GM12875 (cell line): ENCODE measurements around the gene C1orf226.
"Not testable (repeated sequence)": the region's sequence is repeated elsewhere in the genome, so short reads cannot be mapped to it uniquely, and the experiment has no call there.

ENCODE experiments used
- H3K4me3 ChIP-seq: one replicate; pipeline ENCODE4 v1.5.1; 2011; ENCODE audit warnings: low read depth, low read length, control low read depth
- CTCF ChIP-seq: IDR thresholded peaks from 2 replicates; pipeline ENCODE4 v1.5.1; 2011; ENCODE audit warnings: low read depth, mild to moderate bottlenecking, control low read depth, inconsistent platforms, low read length, moderate library complexity, borderline replicate concordance; ENCODE audit not compliant: insufficient read depth

Gene C1orf226

GRCh38 chr1:162420120-162420519 is 38.6 kb downstream of the C1orf226 start:
- no peak overlapping the region for H3K4me3 ChIP-seq
- no peak for TF ChIP-seq CTCF

- no peak overlapping the region for H3K4me3 ChIP-seq
- no peak for TF ChIP-seq CTCF
Observed at GRCh38 chr1:162421258-162422164, 40.0 kb downstream of the C1orf226 start.

- H3K4me3 ChIP-seq: no peak overlapping the region
- TF ChIP-seq CTCF: no peak
Observed at GRCh38 chr1:162422662-162423375, 41.3 kb downstream of the C1orf226 start.

- no peak overlapping the region for H3K4me3 ChIP-seq
- TF ChIP-seq CTCF: no peak
Observed at GRCh38 chr1:162430583-162430982, 49.1 kb downstream of the C1orf226 start.

GRCh38 chr1:162432977-162433713 is 51.6 kb downstream of the C1orf226 start:
- H3K4me3 ChIP-seq: not testable (repeated sequence)
